Large intestine (tissue), 12 donors: ENCODE results near the gene P2RY12. TPM values are rescaled to one million over a fixed set of nuclear protein-coding genes. Genes with fewer than 3 reads are reported as not detected.

Experiments used
- DNase-seq, 2 donors: peaks; one replicate each; pipeline versions ENCODE4 v3.0.0 to v3.0.0-alpha.2; 2013
- H3K27ac ChIP-seq: one replicate; pipeline ENCODE4 v1.5.1; 2013; ENCODE audit warnings: low read length
- H3K27me3 ChIP-seq: 2 replicates; pipeline ENCODE4 v1.6.1; 2013; ENCODE audit warnings: low read length; ENCODE audit not compliant: control insufficient read depth, insufficient read depth
- H3K36me3 ChIP-seq: 2 replicates; pipeline ENCODE4 v1.6.1; 2013; ENCODE audit warnings: low read length; ENCODE audit not compliant: control insufficient read depth, insufficient read depth
- H3K4me1 ChIP-seq: one replicate; pipeline ENCODE4 v1.6.1; 2013; ENCODE audit warnings: low read length; ENCODE audit not compliant: control insufficient read depth, insufficient read depth
- H3K4me3 ChIP-seq: one replicate; pipeline ENCODE4 v1.5.1; 2013; ENCODE audit warnings: low read length
- H3K9me3 ChIP-seq: one replicate; pipeline ENCODE4 v1.6.1; 2013; ENCODE audit warnings: mild to moderate bottlenecking, low read depth, low read length, moderate library complexity; ENCODE audit not compliant: control insufficient read depth
- WGBS: methylation state at CpG from one replicate; pipeline ENCODE4 v1.1.5; 2013; ENCODE audit warnings: low lambda C conversion rate; ENCODE audit not compliant: insufficient coverage; 5-methylcytosine and 5-hydroxymethylcytosine counted together
- long read RNA-seq, 11 donors: transcript quantifications; one replicate each; lab custom pipeline, GENCODE V29; 2026
- polyA plus RNA-seq: library from polyadenylated mRNA; unstranded; fragments of 120-200 nt; gene quantifications from one replicate; pipeline ENCODE4 v1.2.1, GENCODE V29; 2013

P2RY12 gene
- 2.3 TPM for polyA plus RNA-seq
- long read RNA-seq, donor 1, partial matches to known transcripts, result 0 of 1 reads
- long read RNA-seq, donor 1, other reads (novel, unspliced or antisense), result 0 of 1 reads
- long read RNA-seq, donor 2, partial matches to known transcripts, result 0 of 1 reads
- long read RNA-seq, donor 2, other reads (novel, unspliced or antisense), result 0 of 1 reads
- long read RNA-seq, donor 3, result 0 reads
- long read RNA-seq, donor 4, result 0 reads
- long read RNA-seq, donor 5, partial matches to known transcripts, result 0 of 2 reads
- long read RNA-seq, donor 5, other reads (novel, unspliced or antisense), result 0 of 2 reads
- long read RNA-seq, donor 6, result 0 reads
- long read RNA-seq, donor 7, result 0 reads
- long read RNA-seq, donor 8, partial matches to known transcripts, result 0 of 1 reads
- long read RNA-seq, donor 8, other reads (novel, unspliced or antisense), result 0 of 1 reads
- long read RNA-seq, donor 9, result 0 reads
- long read RNA-seq, donor 10, result 0 reads
- long read RNA-seq, donor 11, partial matches to known transcripts, result 0 of 1 reads
- long read RNA-seq, donor 11, other reads (novel, unspliced or antisense), result 0 of 1 reads

DNA sequence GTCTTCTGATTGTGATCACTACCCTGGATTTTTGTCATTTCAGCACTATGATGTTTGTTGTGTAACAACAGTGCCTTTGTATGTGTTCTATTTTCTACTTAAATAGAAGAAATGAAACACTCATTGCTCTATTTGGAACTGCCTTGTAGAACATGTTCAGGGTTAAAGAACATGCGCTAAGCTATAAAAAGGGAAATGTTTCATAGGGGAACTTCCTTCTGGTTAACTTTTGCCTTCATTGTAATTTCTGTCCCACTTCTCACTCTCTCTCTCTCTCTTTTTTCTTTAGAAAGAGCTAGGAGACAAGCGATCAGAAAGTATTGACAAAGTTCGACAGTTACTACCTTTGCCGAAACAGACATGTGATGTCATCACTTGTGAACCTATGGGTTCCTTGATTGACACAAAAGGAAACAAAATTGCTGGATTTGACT lies at the start of gene P2RY12:
Gene P2RY12 (minus strand): TSS at position 13 of the 434 bp plus-strand sequence. CDS start 45,908 bp downstream, outside the sequence.
- Histone ChIP-seq H3K9me3 (no peaks in the 10 kb centered on the region), H3K36me3 (no peaks in the 10 kb centered on the region), H3K27ac (peak within 1 kb of the TSS; percentile 59), H3K27me3 (no peaks in the 10 kb centered on the region), H3K4me3 (no peak within 1 kb of the TSS), H3K4me1 (peaks cover 8% of the 10 kb centered on the region)
- DNase-seq, result peak in 1 of 2 donors; percentile 9
- 100% methylated on average over 1 of the region's 4 CpGs for WGBS

DNA sequence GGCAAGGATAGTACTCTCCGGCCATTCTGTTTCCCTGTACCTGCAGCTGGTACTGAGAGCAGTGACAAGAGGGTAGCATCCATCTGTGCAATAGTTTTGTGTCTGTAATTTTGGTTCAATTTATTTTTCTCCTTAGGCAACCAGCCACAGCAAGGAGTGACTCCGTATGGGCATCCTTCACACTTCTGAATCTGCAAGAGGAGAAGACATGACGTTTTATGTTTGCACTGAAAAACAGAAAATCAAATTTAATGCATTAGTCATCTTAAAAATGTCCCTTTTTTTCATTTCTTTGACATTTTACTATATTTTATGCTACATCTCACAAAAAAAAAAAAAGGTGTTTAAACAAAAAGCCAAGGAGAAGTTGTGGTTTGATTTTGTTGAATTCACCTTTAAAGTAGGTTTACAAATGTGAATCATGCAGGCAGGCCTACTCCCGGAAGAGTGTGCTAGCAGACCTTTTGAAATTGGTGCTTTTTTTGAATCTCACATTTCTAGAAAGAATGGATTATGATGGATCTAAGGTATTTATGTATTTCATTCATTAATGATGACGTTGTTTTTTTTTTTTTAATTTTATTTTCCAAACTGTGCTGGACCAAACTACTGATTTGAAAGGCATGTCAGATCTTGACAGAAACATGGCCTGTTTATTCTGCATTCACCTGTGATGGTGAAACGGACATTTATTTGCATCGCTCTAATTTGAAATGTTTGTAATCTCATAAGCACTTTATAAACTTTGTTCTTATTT lies 48.2 kb upstream of the P2RY12 start:
- H3K27me3 ChIP-seq, result no peaks in the 10 kb centered on the region
- no peak overlapping the region for H3K27ac ChIP-seq
- no peak overlapping the region for H3K4me3 ChIP-seq
- H3K4me1 ChIP-seq, result no peaks in the 10 kb centered on the region
- no peak for DNase-seq
- 90% methylated on average over 2 of the region's 7 CpGs for WGBS
- no peaks in the 10 kb centered on the region for H3K9me3 ChIP-seq
- no peaks in the 10 kb centered on the region for H3K36me3 ChIP-seq

DNA sequence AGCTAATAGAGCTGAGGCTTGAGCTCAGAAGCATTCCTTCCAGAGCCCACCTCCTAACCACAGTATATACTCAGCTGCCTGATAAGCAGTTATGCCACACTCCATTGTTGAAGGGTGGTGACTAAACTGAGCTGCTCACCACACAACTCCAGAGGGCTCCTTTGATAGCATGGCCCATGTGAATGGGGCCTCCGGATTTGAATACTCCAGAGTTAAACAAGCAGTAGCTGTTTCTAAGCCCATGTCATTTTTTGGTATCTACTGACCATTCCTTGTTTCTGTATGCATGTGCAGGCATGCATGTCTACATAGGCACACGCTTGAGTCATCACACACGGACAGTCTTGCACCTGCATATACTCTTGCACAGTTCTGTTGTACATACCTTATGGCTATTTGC lies 47.4 kb upstream of the P2RY12 start:
- Histone ChIP-seq H3K27ac (no peak overlapping the region), H3K4me1 (no peaks in the 10 kb centered on the region), H3K27me3 (no peaks in the 10 kb centered on the region), H3K9me3 (no peaks in the 10 kb centered on the region), H3K4me3 (no peak overlapping the region), H3K36me3 (no peaks in the 10 kb centered on the region)
- WGBS, result no CpG with 5 or more reads among the region's 3 CpGs
- no peak for DNase-seq

DNA sequence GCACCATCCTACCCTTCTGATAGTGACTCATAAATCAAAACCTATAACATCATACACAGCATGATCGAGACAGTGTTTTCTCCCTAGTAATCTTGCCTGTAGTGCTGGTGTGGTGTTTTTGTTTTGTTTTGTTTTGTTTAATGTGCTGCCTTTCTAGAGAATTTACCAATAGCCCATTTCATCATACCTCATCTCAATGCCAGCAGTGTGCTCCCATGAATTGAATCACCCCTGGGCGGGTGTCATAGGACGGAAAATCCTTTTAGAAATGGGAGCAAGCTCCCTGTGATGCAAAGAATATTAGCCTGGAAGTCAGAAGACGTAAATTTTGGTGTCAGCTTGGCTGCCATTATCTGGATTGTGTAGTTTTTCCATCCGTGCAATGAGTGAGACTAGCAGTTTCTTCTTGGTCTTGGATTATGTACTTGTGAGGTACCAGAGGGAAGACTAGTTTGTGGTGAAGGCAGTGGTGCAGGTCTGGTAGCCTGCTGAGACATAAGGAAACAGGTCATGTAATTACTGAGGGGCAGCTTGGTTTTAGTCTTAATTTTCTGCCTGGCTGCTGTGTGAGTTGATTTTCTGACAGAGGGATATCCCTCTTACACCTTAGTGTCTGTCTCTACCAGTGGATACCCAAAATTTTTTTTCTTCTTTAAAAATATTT lies 46.4 kb upstream of the P2RY12 start:
- H3K9me3 ChIP-seq, result no peaks in the 10 kb centered on the region

DNA sequence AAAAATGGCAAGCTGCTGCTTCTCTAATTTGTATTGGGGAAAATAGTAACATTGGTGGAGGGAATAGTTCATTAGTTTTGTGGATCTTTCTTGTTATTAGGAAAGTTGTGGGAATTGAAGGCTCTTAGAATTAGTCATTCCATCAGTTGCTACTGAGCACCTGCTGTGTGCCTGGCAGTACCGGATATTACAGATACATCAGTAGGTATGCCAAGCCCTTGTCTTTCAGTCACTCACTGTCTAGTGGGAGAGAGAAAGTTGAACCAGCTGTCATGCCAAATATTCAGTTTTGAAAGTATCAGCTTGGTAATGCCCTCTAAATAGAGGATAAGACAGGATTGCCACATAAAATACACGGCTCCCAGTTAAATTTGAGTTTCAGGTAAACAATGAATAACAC lies 43.8 kb upstream of the P2RY12 start:
- no peaks in the 10 kb centered on the region for H3K4me1 ChIP-seq
- H3K27me3 ChIP-seq, result no peaks in the 10 kb centered on the region
- no peaks in the 10 kb centered on the region for H3K9me3 ChIP-seq
- DNase-seq, result no peak
- H3K36me3 ChIP-seq, result no peaks in the 10 kb centered on the region
- H3K4me3 ChIP-seq, result no peak overlapping the region
- WGBS, result no CpG with 5 or more reads among the region's 2 CpGs
- no peak overlapping the region for H3K27ac ChIP-seq

More for the DNA sequence above, 46.4 kb upstream of the P2RY12 start:
- WGBS, result no CpG with 5 or more reads among the region's 5 CpGs
- no peak overlapping the region for H3K27ac ChIP-seq
- DNase-seq, result no peak
- H3K27me3 ChIP-seq, result no peaks in the 10 kb centered on the region
- no peak overlapping the region for H3K4me3 ChIP-seq
- H3K4me1 ChIP-seq, result no peaks in the 10 kb centered on the region
- H3K36me3 ChIP-seq, result no peaks in the 10 kb centered on the region

DNA sequence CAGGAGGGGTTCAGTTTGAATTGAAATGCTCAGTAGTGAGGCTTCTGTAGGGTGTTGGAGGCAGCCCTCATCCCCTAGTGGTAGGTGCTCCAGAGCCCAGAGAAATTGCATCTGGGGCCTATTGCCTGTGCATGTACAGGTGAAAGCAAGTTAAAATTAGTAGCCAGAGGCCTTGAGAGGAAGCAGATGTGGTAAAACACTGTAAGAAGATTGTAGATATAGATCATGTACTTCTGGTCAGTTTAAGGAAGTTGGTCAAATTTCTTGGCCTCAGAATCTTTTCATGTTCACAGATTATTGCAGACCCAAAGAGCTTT lies 41.7 kb upstream of the P2RY12 start:
- DNase-seq, result no peak

DNA sequence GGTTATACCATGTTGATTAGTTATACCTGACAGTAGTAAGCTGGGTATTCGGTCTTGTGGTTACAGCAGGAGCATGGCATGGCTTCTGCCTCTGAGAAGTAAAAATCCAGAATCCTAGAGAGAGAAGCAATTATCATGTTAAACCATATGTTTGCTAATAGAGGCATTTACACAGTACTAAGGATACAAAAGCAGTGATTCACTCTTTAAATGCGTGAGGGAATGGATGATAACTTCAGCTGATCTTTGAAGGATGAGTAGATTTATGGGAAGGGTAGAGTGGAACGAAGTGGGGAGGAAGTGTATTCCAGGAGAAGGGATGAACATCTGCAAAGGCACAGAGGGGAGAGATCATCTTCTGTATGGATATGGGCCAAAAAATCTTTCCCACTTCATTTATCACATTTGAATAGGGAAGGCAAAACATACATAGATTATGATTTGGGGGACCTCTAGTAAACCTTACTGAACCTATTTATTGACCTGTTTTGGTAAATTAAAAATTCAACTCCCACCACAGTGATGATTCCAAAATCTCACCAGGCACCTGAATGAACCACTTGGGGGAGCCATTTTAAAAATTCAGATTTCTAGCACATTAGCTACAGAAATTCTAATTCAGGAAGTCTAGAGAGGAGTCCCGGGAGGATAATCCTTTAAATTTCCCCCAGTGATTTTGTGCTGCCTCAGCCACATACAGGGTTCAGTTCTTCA lies 41.2 kb upstream of the P2RY12 start:
- Histone ChIP-seq H3K9me3 (no peaks in the 10 kb centered on the region), H3K4me1 (no peaks in the 10 kb centered on the region), H3K27me3 (no peaks in the 10 kb centered on the region), H3K4me3 (no peak overlapping the region), H3K27ac (no peak overlapping the region), H3K36me3 (no peaks in the 10 kb centered on the region)
- WGBS, result 82% methylated on average over 2 of the region's 4 CpGs
- DNase-seq, result no peak

More for the DNA sequence above, 41.7 kb upstream of the P2RY12 start:
- H3K4me3 ChIP-seq, result no peak overlapping the region
- no peaks in the 10 kb centered on the region for H3K4me1 ChIP-seq
- no peaks in the 10 kb centered on the region for H3K27me3 ChIP-seq
- no peaks in the 10 kb centered on the region for H3K36me3 ChIP-seq
- H3K27ac ChIP-seq, result no peak overlapping the region
- no peaks in the 10 kb centered on the region for H3K9me3 ChIP-seq

DNA sequence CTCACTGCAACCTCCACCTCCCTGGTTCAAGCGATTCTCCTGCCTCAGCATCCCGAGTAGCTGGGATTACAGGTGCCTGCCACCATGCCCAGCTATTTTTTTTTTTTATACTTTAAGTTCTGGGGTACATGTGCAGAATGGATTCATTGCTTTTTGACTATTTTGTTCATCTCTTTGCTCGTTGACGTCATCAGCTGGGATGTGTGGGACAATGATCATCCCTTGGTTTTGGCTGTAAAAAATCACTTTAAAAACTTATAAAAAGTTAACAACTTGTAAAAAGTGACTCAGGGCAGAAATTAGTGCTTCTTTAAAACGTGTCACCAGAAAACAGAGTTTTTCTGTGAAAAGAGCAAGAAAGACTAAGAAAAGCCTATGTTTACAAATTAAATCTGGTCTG lies 38.5 kb upstream of the P2RY12 start:
- Histone ChIP-seq H3K36me3 (no peaks in the 10 kb centered on the region), H3K27ac (no peak overlapping the region), H3K27me3 (no peaks in the 10 kb centered on the region), H3K4me3 (no peak overlapping the region), H3K9me3 (no peaks in the 10 kb centered on the region), H3K4me1 (no peaks in the 10 kb centered on the region)
- 100% methylated on average over 3 of the region's 5 CpGs for WGBS
- DNase-seq, result no peak

DNA sequence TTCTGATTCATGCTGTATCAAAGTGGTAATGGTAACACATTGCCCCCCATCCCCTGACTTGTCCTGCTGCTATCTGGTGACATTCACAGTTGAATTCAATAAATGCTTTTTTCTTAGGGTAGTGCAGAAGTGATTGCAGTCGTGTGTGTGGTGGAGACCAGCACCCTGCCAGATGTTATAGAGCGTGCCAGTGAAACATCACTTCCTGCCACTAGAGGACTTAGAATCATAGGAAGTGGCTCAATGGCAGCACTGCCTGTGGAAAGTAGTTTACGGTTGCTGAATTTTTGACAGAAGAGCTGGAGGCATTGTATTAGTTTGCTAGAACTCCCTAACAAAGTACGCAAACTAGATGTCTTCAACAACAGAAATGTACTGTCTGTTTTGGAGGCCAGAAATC lies 37.4 kb upstream of the P2RY12 start:
- H3K27ac ChIP-seq, result no peak overlapping the region
- WGBS, result 100% methylated on average over 2 of the region's 4 CpGs

DNA sequence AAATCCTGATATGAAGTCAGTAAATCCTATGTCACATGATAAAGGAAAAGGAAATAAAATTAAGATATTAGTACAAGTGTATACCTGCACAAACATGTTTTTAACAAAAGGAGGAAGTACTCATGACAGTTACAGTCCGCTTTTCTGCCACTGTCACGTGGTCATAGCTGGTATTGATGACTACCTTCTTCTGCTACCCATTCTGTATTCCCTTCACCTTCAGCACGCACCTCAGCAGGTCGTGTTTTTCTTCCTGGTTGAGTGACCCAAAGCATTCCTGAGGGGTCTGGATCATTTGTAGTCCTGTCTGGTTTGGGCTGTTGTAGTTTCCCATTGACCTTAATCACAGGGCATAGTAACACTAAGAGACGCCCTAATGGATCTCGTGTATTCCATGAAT lies 35.3 kb upstream of the P2RY12 start:
- no CpG with 5 or more reads among the region's 6 CpGs for WGBS
- H3K4me1 ChIP-seq, result no peaks in the 10 kb centered on the region
- H3K27me3 ChIP-seq, result no peaks in the 10 kb centered on the region
- H3K27ac ChIP-seq, result no peak overlapping the region
- H3K4me3 ChIP-seq, result no peak overlapping the region
- no peak for DNase-seq
- H3K36me3 ChIP-seq, result no peaks in the 10 kb centered on the region
- no peaks in the 10 kb centered on the region for H3K9me3 ChIP-seq

More for the DNA sequence above, 37.4 kb upstream of the P2RY12 start:
- DNase-seq, result no peak
- Histone ChIP-seq H3K9me3 (no peaks in the 10 kb centered on the region), H3K4me3 (no peak overlapping the region), H3K36me3 (no peaks in the 10 kb centered on the region), H3K4me1 (no peaks in the 10 kb centered on the region), H3K27me3 (no peaks in the 10 kb centered on the region)
